Stimulated activated naive CD4-positive, alpha-beta T cell (primary cell): ENCODE data around the gene CFAP97D1.

ENCODE experiments used
- DNase-seq, 6 experiments: peaks; one replicate each; lab custom pipeline; 2025; lab: John Stamatoyannopoulos, UW

The CFAP97D1 gene

DNA sequence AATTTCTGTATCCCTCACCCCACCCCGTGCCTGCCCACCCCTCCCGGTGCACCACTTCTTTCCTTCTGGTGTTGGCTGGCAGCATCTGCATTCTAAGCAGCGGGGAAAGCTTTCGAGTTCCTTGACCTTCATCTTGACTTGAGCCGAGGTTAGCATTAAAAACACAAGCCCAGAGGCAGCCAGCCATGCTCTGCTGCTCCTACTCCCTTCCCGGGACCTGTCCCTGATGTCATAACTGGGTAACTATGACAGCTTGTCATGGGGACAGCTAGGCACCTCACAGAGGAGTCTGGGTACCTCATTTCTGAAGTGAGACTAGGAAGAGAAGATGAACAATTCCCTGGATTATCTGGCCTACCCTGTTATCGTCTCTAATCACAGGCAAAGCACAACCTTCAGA lies at the start of gene CFAP97D1:
CFAP97D1 (plus strand) TSS at position 301 of the 400 bp plus-strand sequence; CDS start at position 329, 28 bp downstream.
- DNase-seq: no peak

DNA sequence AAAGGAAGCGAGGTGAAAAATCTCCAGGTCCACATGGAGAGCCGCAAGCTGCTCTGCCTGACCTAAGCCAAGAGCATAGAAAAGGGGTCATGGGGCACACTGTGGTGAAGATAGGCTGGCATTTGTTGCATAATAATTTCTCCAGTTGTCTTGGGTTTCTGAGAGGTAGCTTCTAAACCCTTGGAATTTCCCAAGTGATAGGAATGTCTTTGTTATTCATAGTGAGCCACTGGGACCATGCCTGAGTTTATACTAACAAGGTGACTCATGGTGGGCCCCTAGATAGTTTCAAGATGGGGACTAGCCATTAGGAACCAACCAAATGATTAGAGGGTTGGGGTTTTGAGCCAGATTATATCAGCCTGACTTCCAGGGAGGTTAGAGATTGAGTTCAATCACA lies 47.3 kb upstream of the CFAP97D1 start:
- no peak for DNase-seq

DNA sequence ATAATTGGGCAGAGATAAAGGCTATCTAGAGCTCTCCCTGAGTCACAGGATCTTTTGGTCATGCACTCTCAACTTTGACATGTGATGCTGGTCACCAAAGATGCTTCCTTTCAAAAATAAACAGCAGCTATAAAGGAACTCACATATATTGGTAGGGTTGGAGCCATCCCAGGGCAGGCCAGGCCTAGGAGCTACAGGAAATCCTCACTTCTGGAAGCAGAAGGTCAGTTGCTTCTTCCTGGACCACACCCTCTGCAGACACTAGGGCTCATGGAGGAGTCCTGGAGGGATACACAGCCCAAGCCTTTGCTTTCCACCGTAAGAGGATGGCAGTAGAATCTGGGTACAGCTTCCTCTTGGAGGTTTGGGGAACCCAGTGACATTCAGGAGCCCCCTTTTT lies 46.3 kb upstream of the CFAP97D1 start:
- DNase-seq: no peak

DNA sequence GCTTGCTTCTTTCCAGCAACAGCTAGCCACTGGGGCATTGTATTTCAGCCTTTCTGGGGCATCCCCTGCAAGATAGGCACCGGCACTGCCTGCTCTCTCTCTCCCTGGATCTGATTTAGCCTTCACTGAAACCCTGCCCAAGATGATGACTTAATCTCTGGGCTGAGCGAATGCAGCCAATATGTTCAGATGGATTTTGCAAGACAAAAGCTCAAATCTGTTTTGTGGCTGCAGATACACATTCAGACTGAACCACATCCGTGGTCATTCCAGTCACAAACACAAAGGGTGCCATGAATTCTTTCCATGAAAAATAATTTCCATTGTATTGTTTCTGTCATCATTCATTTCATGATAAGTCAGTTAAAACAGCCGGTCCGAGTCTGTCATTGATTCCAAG lies 45.9 kb upstream of the CFAP97D1 start:
- DNase-seq: no peak

DNA sequence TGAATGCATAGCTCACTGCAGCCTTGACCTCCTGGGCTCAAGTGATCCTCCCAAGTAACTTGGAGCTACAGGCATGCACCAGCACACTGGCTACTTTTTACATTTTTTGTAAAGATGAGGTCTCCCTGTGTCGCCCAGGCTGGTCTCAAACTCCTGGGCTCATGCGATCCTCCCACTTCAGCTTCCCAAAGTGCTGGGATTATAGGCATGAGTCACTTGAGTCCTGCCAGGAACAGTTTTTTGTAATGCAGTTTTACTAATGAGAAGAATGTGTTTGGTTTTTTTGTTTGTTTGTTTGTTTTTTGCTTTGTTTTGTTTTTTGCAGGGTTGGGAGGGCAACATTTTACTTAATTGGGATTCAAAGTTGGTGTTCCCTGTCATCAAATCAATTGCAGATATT lies 43.8 kb upstream of the CFAP97D1 start:
- DNase-seq: no peak

DNA sequence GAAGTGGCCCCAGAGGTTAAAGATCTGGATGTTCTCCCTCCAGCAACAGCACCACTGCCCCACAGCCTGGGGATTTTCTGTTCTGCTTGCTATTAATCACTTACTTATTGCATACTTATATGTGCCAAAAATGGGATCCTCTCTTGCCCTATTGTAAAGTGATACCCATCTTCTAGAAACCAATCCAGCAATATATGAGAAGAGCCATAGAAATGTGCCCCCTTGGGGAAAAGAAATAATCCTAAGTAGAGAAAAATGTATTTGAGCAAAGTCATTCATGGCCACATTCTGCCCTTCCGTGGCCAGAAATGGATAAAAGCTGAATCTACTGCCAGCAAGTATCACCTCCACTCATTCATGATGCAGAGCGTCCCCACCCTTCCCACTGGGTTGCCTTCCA lies 42.5 kb upstream of the CFAP97D1 start:
- DNase-seq: no peak

DNA sequence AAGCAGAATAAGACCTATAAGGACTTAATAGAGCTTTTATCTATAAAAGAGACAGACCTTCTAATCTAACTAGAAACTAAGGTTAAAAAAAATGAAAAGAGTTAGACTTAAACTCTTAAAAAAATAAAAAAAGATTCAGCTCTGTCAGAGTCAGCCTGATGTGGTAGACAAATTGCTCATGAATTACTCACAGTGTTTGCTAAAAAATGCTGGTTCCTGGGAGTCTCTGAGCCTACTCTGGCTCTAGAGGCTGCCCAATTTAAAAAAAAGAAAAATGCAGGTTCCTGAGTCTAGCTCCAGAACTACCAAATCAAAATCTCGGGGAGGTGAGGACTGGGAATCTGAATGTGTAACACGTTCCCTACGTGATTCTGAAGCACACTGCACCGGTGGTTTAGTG lies 39.7 kb upstream of the CFAP97D1 start:
- no peak for DNase-seq

DNA sequence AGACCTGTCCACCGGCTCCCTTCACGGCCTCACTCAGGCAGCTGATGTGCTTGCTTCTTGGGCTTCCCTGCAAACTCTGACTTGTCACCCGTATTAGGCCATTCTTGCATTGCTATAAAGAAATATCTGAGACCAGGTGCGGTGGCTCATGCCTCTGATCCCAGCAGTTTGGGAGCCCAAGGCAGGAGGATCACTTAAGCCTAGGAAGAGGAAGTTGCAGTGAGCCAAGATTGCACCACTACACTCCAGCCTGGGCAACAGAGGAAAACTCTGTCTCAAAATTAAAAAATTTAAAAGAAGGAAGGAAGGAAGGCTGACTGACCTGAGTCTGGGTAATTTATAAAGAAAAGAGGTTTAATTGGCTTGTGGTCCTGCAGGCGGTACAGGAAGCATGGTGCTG lies 38.6 kb upstream of the CFAP97D1 start:
- no peak for DNase-seq

DNA sequence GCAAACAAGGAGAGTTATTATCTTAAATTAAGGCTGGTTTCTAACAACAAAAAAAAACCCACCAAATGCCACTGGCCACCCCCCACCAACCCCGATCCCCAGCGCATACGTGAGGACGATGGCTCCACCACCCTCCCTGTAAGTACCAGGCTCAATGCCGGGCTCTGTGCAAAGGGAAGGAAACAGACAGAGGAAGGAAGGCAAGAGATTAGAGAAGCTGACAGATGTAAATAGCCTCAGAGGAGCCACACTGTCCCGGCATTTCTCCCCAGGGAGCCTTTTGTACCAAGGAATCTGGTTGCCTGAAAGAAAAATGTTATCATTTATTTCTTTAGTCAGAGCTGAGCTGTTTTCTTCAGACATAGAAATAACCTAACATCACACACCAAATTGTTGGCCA lies 34.7 kb upstream of the CFAP97D1 start:
- DNase-seq: no peak

DNA sequence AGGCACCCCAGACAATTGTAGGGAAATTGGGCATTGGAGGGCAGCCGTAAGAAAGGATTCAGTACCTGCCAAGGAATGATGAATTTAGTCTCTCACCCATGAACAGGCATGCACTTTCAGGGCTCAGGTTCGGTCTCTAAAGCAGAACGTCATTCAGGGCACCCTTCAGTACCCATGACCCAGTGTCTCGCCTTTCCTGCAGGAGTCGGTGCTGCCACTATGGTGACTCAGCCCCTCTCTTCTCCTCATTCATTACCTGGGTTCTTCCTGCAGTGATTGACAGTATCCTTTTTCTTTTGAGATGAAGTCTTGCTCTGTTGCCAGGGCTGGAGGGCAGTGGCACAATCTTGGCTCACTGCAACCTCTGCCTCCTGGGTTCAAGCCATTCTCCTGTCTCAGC lies 30.1 kb upstream of the CFAP97D1 start:
- DNase-seq: no peak

DNA sequence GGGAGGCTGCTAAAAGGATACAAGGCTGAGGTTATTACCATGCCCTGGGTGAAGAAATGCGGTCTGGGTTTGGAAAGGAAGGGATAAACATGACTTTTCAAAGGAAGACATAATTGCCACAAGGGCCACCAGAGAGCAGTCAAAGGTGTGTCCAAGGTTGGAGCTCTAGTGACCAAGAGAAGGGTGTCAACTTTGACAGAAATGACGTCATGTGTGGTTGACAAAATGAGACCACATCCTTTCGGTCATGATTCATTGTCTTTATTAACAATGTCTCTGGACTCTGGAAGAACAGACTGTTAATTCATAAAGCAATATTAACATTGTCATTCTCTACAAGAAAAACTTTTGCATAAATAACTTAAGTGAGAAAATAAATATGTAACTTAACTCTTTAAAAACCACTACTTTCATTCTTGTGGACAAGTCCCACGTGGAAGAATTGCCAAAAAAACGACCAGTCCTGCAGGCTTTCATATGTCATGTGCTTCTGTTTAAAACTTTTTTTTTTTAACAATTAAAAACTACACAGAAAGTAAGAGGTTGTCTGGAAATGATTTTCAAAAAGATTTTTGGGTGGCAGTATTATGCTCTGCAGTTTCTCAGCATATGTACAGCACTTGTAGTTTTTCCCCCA lies 26.6 kb upstream of the CFAP97D1 start:
- DNase-seq: no peak

DNA sequence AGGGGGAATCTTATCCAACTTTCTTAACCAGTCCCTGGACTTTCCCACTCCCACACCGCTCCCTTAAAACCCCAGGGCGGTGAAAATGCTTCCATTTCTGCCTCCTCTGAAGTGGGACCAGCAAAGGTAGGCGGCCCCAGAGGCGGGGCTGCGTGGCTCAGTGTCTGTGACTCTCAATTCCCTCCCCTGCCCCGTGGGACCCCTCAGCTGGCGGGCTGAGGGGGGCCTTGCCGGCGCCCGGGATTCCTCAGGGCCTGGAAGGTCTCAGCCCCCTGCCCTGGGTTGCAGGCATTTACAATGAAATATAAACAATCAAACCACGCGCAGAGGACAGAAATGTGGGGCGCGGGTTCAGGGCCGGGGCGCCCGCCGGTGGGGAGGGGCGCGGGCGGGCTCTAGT lies 25.3 kb upstream of the CFAP97D1 start:
- no peak for DNase-seq

DNA sequence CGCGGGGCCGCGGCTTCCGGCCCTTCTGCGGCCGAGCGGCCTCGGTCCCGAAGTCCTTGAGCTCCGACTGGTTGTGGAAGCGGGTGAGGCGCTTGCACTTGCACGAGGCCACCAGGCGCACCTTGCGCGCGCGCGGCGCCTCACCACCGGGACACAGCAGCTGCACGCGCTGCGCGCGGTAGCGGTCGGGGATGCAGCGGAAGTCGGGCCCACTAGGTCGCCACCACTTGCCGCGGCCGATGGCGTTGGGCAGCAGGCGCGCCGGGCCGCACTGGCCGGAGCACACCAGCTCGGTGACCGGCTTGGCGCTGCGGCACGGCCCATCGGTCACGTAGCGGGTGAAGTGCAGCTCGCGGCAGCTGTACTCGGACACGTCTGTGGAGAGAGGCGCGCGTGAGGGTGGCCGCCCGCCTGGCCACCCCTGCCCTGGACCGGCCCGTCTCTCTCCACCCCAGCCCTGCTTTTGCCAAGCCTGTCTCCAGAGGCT lies 24.8 kb upstream of the CFAP97D1 start:
- DNase-seq: no peak

DNA sequence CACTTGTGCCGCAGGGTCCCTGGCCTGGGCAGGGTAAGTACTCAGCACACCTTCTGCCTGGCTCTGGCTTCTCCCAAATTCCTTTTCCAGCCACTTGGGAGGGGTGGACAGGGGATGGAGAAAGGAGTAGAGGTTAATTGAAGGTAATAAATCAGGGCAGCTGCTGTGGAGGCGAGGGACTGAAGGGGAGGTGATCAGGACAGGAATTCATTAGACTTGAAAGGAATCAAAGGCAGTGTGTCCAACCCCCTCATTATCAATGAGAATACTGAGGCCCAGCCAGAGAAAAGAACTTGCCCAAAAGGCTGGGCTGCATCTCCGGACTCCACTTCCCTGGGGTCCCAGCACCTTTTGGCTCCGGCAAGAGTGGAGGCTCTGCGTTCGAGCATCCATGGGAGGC lies 24.0 kb upstream of the CFAP97D1 start:
- DNase-seq: no peak

DNA sequence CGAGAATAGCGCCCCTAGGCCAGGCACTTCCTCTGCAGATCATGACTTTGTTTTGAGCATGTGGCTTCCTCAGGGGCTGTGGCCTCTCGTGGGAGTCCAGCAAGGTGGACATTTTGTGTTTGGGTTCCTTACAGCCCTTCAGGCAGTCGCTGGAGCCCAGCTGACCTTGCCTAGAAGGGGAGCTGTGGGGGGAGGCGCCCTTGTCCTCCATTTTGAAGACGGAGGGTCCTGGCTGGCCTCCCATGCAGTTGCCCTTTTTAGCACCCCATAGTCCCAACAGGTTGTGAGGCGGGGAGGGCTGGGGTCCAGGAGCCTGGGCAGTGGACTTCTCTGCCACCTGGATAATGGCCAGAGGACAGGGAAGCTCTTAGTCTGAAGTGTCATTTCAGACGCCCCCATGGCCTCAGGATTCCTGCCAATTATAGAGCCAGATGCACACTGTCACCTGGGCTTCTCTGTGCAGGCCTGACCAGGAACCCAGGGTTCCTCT lies 23.0 kb upstream of the CFAP97D1 start:
- DNase-seq: no peak

DNA sequence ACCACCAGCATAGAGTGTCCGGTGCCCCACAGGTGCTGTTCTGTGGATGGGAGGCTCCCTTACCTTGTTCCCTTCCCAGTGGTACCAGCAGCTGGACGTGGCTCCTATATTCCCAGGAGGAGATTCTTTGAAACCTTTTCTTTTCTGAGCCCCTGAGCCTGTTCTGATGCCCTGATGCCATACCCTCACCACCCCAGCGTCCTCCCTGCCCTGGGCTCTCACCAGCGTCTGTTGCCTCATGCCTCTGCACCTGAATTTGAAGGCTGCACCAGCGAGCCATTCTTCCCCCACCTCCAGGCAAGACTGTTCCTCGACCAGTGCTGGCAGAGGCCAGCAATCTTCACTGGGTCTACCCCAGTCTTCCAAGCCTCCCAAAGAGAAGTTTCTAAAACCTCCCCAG lies 22.1 kb upstream of the CFAP97D1 start:
- no peak for DNase-seq

DNA sequence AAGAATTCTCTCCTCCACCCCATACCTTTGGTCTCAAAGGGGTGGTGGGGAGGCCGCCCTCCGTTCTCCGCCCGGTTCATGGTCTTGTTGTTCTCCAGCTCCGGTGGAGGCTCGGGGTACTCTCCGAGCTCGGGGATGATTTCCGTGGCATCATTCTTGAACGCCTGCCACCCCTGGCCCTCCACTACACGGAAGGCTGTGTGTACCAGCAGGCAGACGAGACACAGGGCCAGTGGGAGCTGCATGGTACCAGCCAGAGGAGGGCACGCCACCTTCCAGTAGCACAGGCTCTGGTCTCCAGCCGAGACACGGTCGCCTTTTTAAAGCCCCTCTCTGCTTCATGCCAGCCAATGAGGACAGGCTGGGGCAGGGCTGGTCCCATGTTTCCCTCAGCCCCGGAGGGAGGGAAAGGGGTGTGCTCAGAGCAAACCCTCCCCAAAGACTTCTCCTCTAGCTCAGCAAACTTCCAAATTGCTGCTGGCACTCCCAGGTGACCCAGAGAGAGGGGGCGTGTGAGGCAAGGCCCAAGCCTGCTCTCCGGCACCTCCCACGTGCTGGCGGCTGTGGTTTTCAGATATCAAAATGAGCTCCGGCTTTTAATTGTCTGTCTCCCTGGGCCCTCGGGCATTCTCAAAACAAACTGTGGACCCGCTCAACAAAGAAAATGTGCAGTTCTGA lies 21.6 kb upstream of the CFAP97D1 start, which contains the start of gene SOST:
SOST (minus strand) TSS at position 295 of the 678 bp plus-strand sequence; CDS start at position 245, 50 bp downstream.
- no peak for DNase-seq

DNA sequence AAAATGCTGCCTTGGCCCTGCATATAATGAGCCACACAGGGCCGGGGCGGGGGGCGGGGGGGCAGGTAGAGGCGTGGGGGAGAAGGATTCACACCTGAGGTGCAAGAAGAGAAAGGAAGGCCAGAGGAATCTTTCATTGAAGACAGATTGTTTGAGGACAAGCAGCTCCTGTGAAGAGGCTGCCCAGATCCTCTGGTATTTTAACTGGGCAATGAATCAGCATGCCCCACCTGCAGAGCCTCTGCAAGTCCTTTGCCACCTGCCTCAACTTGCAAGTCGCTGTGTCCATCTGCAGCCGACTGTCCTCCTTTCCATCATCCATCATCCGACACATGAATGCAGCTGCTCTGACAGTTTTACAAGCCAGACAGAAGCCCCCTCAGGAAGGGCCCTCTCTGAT lies 20.4 kb upstream of the CFAP97D1 start:
- no peak for DNase-seq

DNA sequence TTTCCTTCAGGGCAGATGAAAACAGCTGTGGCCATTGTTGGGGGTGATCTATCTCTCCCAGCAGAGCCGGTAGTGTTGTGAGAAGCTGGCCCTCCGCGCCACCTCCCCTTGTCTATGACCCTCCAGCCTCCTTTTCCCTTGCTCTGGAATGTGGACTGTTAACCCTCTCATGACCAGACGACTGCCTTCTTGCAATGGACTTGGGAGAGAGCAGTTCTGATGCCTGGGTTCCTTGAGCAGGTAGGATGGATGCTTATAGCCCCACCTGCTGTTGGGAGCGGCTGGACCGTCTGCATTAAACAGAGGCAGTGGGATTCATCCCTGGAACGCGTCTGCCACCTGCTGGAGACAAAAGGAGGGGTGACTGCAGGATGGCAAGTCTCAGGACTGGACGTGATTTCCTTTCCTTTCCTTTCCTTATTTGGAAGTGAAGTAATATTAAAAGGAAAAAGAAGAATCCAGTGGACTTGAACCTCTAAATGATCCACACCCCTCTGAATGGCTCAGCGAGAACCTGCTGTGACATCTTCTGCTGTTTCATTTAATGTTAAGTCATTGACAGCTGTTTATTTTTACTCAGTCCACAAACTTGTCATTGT lies 19.9 kb upstream of the CFAP97D1 start:
- peak; percentile 59 to 88 (median 84) for DNase-seq

DNA sequence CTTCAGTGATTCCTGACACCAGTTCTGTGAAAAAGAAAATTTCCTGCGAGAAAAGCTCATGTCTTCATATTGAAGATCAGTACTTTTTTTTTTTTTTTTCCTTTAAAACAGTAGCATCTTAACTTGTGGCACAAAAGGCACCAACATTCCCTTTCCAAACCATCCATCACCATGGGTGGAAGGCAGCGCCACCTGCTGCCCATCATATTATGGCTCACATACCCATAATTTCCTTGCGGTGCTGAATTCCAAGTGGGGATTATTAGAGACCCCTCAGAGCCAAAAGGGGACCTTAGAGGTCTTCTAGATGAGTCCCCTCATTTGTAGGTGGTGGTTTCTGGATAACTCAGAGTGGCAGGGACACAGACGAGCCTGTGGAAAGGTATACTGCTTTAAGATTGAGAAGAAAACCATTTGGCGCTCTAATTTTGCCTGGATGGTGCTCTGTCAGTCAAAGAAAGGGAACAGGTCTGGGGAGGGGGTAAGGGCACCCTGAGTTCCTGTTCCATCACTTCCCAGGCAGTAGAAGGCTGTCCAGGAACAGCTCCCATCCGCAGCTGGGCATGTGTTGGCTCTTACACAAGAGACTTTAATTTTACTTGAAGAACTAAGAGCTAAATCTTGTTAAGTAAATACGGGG lies 13.7 kb upstream of the CFAP97D1 start:
- DNase-seq: peak in 4 of 6 experiments; percentile 2 to 32 (median 27)

DNA sequence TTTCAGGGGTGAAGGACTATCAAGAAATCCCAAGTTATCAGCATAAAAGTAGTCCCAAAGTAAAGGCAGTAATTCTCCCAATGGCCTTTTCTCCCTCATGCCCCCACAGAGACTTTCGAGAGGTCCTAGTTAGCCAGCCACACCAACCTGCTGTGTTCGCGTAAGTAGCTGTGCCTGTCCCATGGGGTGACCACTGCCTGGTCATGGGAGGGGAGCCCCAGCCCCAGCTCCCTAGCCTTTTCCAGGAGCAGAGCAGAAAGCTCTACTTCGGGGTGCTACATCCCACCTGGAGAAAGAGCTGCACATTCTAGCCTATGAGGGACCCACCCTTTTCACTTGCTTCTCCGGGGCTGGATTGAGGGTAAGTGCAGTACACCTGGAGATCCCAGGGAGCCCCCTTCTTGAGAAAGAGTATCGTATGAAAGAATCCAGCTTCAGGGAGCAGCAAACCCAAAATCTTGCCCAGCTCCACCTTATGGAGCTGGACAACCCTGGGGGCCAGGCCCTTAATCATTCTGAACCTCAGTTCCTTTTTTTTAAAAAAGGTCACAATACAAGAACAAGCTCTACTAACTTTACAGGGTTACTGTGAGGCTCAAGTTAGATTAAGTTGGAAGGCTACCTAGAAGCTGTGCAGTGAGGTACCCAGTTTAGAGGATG lies 13.1 kb upstream of the CFAP97D1 start:
- no peak for DNase-seq

DNA sequence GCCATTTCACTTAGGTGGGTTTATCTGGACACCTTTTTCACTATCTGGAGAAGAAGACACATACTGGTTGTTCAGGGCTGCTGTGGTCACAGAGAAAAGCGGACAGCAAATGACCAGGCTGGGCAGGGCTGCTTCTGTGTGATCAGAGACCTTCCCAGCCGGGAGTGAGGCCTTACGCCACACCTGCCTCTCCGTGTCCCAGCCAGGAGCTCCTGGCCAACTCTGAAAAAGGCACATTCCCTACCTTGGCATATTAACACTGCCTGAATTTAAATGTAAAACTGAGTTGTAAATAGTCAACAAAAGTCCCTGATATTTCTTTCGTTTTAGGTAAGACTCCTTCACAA lies 12.5 kb upstream of the CFAP97D1 start:
- DNase-seq: no peak
